Kidney epithelial cell (primary cell): ENCODE results near the gene ELMO1. TPM values are rescaled to one million over a fixed set of nuclear protein-coding genes. Genes with fewer than 3 reads are reported as not detected.

ENCODE experiments used
- DNase-seq: peaks from one replicate; pipeline ENCODE4 v3.0.0-alpha.2; 2010; ENCODE audit warnings: low read depth
- H3K27me3 ChIP-seq: 2 replicates; pipeline ENCODE4 v1.6.0; 2011; ENCODE audit warnings: low read length; ENCODE audit not compliant: control insufficient read depth, insufficient read depth
- H3K36me3 ChIP-seq: 2 replicates; pipeline ENCODE4 v1.5.1; 2011; ENCODE audit warnings: low read length; ENCODE audit not compliant: control insufficient read depth, insufficient read depth
- H3K4me3 ChIP-seq: 2 replicates; pipeline ENCODE4 v1.5.1; 2011; ENCODE audit warnings: low read depth, mild to moderate bottlenecking, control low read depth, low read length
- total RNA-seq: library from RNA; depleted of rRNA; stranded (reverse); fragments of >200 nt; gene quantifications from 2 replicates; pipeline ENCODE4 v1.2.3, GENCODE V29; 2015
- TF ChIP-seq, protein P1 (sequence below): IDR thresholded peaks from 2 replicates; pipeline ENCODE4 v1.5.1; 2011; ENCODE audit warnings: mild to moderate bottlenecking, moderate library complexity, low read length, control low read depth, inconsistent platforms; ENCODE audit not compliant: insufficient read depth, poor library complexity, severe bottlenecking

ELMO1 gene
- total RNA-seq, 1 donor from 2014 or later, result 11.4 TPM

DNA sequence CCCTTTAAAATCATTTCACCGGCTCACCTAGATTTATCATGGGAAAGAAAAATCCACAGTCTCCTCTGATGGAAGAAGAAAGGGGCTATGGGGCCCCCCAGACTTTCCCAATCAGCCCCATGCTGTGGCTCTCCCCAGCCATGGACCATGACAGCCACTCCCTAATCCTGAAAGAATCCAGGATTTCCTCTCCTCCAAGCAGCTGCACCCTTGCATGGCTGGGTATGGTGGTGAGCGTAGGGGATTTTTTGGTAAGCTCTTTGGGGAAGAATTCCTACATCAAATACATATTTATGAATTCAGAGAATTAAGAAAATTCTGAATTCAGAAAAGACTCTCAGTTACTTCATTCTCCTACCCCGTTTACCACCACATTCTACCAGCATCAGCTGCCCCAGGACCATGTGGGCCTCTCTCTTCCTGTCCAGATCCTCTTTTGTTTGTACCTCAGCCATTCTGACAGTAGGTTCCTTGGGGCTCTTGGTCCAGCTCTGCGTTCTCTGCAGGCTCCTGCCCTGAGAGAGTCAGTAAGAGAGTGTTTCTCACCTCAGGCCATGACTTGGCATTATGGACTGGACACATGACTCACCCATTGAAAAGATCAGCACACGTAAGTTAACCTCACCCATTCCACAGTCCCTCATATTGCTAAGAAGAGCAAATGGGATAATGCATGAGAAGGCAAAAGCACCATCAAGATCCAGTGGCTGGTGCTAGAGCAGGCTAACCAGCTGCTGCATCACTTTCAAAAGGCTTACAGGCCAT, 337.8 kb downstream of the ELMO1 start:
- Histone ChIP-seq H3K36me3 (no peaks in the 10 kb centered on the region), H3K27me3 (no peaks in the 10 kb centered on the region), H3K4me3 (no peak overlapping the region)
- TF ChIP-seq, protein P1, sequence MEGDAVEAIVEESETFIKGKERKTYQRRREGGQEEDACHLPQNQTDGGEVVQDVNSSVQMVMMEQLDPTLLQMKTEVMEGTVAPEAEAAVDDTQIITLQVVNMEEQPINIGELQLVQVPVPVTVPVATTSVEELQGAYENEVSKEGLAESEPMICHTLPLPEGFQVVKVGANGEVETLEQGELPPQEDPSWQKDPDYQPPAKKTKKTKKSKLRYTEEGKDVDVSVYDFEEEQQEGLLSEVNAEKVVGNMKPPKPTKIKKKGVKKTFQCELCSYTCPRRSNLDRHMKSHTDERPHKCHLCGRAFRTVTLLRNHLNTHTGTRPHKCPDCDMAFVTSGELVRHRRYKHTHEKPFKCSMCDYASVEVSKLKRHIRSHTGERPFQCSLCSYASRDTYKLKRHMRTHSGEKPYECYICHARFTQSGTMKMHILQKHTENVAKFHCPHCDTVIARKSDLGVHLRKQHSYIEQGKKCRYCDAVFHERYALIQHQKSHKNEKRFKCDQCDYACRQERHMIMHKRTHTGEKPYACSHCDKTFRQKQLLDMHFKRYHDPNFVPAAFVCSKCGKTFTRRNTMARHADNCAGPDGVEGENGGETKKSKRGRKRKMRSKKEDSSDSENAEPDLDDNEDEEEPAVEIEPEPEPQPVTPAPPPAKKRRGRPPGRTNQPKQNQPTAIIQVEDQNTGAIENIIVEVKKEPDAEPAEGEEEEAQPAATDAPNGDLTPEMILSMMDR, result no peak
- no peak for DNase-seq

DNA sequence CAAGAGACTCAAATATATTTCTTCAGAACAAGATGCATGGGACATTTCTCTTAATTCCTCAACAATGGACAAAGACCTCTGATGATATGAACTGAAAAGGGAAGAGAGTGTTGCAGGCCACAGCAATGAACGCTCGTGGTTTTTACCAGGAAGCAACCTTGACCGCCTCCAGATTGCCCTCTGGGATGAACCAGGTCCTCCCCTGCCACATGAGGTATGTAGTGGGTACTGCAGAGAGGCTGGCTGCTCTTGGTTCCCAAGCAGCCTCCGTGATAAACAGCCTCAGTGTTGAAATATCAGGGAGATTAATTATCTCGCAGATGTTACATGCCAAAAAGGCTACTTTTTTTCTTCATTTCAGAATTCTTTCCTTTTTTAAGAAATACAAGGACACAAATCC, 338.8 kb downstream of the ELMO1 start:
- no peaks in the 10 kb centered on the region for H3K27me3 ChIP-seq
- H3K4me3 ChIP-seq, result no peak overlapping the region
- DNase-seq, result no peak
- H3K36me3 ChIP-seq, result no peaks in the 10 kb centered on the region
- TF ChIP-seq, protein P1, result no peak

DNA sequence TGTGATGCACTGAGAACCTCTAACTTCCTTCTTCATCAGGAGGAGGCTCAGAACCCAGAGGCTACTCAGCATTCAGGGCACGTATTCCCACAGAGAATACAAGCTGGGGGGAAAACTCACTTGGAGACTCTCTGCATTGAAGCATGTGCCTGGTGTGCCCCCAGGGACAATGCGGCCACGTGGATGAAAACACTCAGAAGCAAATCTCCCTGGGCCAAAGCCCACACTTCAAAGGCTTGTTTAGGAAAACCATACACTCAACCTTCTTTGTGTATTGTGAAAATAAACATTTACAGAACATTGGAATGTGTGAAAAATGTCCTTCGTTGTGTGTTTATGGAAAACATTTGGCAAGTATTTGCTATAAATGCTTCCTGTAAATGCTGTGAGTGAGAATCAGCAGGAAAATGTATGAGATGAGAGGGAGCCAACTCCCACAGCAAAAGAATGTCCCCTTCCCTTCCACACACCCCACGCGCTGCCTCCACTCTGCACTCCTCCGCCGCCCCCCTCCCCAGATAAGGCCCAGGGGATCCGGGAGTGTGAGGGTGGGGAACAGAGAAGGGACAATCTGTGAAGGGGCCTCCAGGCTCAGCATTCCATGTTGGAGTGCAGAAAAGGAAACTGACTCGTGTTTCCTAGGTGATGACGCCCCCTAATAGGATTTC, 339.5 kb downstream of the ELMO1 start:
- Histone ChIP-seq H3K36me3 (no peaks in the 10 kb centered on the region), H3K4me3 (no peak overlapping the region), H3K27me3 (no peaks in the 10 kb centered on the region)
- TF ChIP-seq, protein P1, result no peak
- DNase-seq, result no peak

DNA sequence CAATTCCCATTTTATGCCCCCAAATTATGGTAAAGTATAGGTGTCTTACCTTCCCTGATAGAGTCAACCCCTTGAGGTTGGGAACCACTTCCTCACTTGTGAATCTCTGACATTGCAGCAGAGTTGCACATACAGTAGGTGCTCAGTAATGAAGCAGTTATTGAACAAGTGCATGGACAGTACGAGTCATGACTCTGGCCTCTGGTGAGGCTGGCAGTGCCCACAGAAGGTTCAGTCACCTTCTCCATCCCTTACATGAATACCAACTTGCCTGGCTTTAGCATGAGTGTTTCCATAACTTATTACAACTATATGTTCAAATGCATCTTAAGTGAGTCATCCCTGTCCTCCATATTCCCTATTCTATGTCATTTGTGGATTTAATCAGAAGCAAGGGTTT, 340.0 kb downstream of the ELMO1 start:
- Histone ChIP-seq H3K4me3 (no peak overlapping the region), H3K36me3 (no peaks in the 10 kb centered on the region), H3K27me3 (no peaks in the 10 kb centered on the region)
- TF ChIP-seq, protein P1, result no peak
- no peak for DNase-seq

DNA sequence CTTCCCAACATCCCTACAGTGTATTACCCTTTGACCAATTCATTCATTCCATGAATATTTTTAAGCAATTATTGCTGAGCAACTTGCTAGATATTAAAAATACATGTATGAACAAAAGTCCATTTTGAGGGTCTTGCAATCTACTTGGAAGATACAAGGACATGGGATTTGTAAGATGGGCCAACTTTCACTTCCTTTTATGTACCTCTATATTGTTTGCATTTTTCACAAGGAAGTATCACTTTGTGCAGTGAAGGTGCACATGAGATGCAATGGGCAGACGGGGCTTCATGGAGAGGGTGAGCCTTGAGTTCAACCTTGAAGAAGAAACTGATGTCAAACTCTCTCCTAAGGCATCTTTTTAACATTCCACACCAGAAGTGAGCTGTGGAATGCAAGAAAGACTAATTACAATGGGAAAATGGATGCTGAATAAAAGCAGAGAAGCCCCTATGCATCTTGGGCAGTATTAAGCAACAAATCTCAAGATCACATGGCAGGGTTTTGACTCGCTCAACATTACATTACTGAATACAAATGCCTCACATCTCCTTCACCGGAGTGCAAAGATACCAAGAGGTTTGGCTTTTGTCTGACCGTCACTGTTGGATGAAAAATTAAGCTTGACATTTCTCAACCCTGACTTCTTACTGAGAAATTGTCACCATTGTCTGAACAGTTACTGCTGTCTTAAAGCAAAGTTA, 341.5 kb downstream of the ELMO1 start:
- no peak for DNase-seq
- no peaks in the 10 kb centered on the region for H3K36me3 ChIP-seq

More for the DNA sequence above, 341.5 kb downstream of the ELMO1 start:
- H3K27me3 ChIP-seq, result no peaks in the 10 kb centered on the region
- TF ChIP-seq, protein P1, result no peak
- no peak overlapping the region for H3K4me3 ChIP-seq
